ENCODE measurements around the gene DPP10.

DNA sequence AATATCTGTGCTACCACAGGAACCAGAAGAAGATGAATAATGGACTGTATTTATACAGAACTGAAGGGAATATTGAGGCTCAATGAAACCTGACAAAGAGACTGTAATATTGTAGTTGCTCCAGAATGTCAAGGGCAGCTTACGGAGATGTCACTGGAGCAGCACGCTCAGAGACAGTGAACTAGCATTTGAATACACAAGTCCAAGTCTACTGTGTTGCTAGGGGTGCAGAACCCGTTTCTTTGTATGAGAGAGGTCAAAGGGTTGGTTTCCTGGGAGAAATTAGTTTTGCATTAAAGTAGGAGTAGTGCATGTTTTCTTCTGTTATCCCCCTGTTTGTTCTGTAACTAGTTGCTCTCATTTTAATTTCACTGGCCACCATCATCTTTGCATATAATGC is 1399.9 kb downstream of the DPP10 start:
- TF ChIP-seq, protein P1, sequence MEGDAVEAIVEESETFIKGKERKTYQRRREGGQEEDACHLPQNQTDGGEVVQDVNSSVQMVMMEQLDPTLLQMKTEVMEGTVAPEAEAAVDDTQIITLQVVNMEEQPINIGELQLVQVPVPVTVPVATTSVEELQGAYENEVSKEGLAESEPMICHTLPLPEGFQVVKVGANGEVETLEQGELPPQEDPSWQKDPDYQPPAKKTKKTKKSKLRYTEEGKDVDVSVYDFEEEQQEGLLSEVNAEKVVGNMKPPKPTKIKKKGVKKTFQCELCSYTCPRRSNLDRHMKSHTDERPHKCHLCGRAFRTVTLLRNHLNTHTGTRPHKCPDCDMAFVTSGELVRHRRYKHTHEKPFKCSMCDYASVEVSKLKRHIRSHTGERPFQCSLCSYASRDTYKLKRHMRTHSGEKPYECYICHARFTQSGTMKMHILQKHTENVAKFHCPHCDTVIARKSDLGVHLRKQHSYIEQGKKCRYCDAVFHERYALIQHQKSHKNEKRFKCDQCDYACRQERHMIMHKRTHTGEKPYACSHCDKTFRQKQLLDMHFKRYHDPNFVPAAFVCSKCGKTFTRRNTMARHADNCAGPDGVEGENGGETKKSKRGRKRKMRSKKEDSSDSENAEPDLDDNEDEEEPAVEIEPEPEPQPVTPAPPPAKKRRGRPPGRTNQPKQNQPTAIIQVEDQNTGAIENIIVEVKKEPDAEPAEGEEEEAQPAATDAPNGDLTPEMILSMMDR (IDR thresholded peaks at IDR 0.05 in 2 of 3, conservative IDR thresholded peaks at IDR 0.05 in 1 of 3; ENCODE audit: control insufficient read depth in 2 of 3, extremely low read depth in 1 of 3, insufficient read depth in 1 of 3, low read depth in 3 of 3, low read length in 3 of 3), result no peak
- no peak for TF ChIP-seq NFXL1 (IDR thresholded peaks at IDR 0.05; ENCODE audit: borderline replicate concordance)
- TF ChIP-seq, protein P2, sequence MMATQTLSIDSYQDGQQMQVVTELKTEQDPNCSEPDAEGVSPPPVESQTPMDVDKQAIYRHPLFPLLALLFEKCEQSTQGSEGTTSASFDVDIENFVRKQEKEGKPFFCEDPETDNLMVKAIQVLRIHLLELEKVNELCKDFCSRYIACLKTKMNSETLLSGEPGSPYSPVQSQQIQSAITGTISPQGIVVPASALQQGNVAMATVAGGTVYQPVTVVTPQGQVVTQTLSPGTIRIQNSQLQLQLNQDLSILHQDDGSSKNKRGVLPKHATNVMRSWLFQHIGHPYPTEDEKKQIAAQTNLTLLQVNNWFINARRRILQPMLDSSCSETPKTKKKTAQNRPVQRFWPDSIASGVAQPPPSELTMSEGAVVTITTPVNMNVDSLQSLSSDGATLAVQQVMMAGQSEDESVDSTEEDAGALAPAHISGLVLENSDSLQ (IDR thresholded peaks at IDR 0.05), result no peak
- no peak for TF ChIP-seq CBFB (IDR thresholded peaks at IDR 0.05; ENCODE audit: low read depth)
- TF ChIP-seq RFX5 (IDR thresholded peaks at IDR 0.05; ENCODE audit: low read depth, low read length), result no peak
- TF ChIP-seq, protein P3, sequence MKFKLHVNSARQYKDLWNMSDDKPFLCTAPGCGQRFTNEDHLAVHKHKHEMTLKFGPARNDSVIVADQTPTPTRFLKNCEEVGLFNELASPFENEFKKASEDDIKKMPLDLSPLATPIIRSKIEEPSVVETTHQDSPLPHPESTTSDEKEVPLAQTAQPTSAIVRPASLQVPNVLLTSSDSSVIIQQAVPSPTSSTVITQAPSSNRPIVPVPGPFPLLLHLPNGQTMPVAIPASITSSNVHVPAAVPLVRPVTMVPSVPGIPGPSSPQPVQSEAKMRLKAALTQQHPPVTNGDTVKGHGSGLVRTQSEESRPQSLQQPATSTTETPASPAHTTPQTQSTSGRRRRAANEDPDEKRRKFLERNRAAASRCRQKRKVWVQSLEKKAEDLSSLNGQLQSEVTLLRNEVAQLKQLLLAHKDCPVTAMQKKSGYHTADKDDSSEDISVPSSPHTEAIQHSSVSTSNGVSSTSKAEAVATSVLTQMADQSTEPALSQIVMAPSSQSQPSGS (IDR thresholded peaks at IDR 0.05; ENCODE audit: low read length), result no peak
- TF ChIP-seq TCF7 (IDR thresholded peaks at IDR 0.05; ENCODE audit: borderline replicate concordance), result no peak

Data from GM12878 (cell line).